Activated T-helper 2 cell treated with anti-CD3 and anti-CD28 coated beads, Interferon-gamma antibody, Interleukin-2, Interleukin-4, amounts not matched to agents 10 μg/mL and 5 μg/mL and 100 μg/mL, durations not matched to agents 14 hours and 24 hours and 36 hours (primary cell): ENCODE results near the gene DAPP1. TPM values are rescaled to one million over a fixed set of nuclear protein-coding genes. Genes with fewer than 3 reads are reported as not detected.

ENCODE experiments used
- DNase-seq: peaks from one replicate; pipeline ENCODE4 v3.0.0; 2021; ENCODE audit warnings: low spot score
- H3K27ac Mint-ChIP-seq: one replicate; pipeline ENCODE4 v1.8.0; 2021; ENCODE audit warnings: mixed read lengths
- H3K27me3 Mint-ChIP-seq: one replicate; pipeline ENCODE4 v1.8.0; 2021; ENCODE audit warnings: low read depth, mixed read lengths
- H3K36me3 Mint-ChIP-seq: one replicate; pipeline ENCODE4 v1.8.0; 2021; ENCODE audit warnings: low read depth, mixed read lengths
- H3K4me1 Mint-ChIP-seq: one replicate; pipeline ENCODE4 v1.8.0; 2021; ENCODE audit warnings: low read depth, mixed read lengths
- H3K4me3 Mint-ChIP-seq: one replicate; pipeline ENCODE4 v1.8.0; 2021; ENCODE audit warnings: low read depth, mild to moderate bottlenecking, moderate library complexity, mixed read lengths
- H3K9me3 Mint-ChIP-seq: one replicate; pipeline ENCODE4 v1.8.0; 2021; ENCODE audit warnings: mixed read lengths
- intact Hi-C: fragments of 100-400 bp; cut with micrococcal nuclease; formaldehyde crosslinking; loops from one replicate; pipeline ENCODE4 v1.15.1; 2023
- total RNA-seq: library from RNA; stranded (reverse); gene quantifications from 2 replicates; pipeline ENCODE4 v1.2.3, GENCODE V29; 2022

The DAPP1 gene
- total RNA-seq, 1 donor from 2014 or later, result 23.6 TPM

GRCh38 chr4:99861120-99861905 is 44.7 kb downstream of the DAPP1 start:
- H3K27ac Mint-ChIP-seq, result peak overlapping the region; percentile 52
- no peak overlapping the region for H3K4me3 Mint-ChIP-seq
- no peaks in the 10 kb centered on the region for H3K9me3 Mint-ChIP-seq
- peaks cover 57% of the 10 kb centered on the region for H3K36me3 Mint-ChIP-seq
- intact Hi-C loops, result loop anchor here (1.0 to 2.0 kb wide), 3 partner anchors 10 to 15 kb away; no protein-coding TSS in a partner anchor
- no peak for DNase-seq
- peaks cover 41% of the 10 kb centered on the region for H3K4me1 Mint-ChIP-seq
- no peaks in the 10 kb centered on the region for H3K27me3 Mint-ChIP-seq

DNA sequence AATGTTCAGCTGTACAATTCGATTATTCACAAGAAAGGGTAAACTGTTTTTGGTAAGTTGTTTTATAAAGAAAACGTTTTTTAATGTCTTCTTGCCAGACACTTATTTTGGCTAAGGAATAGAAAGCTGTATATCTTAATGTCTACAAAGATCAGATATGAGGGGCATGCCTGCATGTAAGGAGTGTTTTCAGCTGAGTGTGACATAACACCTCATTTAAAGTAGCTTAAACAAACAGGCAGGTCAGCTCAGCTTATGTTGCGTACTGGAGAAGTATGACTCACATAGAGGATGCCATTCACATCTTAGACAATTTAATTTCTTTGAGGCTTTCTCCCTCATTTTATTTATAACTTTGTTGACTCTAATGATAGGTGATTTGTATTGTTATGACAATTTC is 47.2 kb downstream of the DAPP1 start:
- H3K27me3 Mint-ChIP-seq, result no peaks in the 10 kb centered on the region
- DNase-seq, result no peak
- intact Hi-C loops, result no loop called here
- H3K27ac Mint-ChIP-seq, result no peak overlapping the region
- H3K4me1 Mint-ChIP-seq, result peaks cover 35% of the 10 kb centered on the region
- H3K9me3 Mint-ChIP-seq, result no peaks in the 10 kb centered on the region
- no peak overlapping the region for H3K4me3 Mint-ChIP-seq
- H3K36me3 Mint-ChIP-seq, result peaks cover 59% of the 10 kb centered on the region

DNA sequence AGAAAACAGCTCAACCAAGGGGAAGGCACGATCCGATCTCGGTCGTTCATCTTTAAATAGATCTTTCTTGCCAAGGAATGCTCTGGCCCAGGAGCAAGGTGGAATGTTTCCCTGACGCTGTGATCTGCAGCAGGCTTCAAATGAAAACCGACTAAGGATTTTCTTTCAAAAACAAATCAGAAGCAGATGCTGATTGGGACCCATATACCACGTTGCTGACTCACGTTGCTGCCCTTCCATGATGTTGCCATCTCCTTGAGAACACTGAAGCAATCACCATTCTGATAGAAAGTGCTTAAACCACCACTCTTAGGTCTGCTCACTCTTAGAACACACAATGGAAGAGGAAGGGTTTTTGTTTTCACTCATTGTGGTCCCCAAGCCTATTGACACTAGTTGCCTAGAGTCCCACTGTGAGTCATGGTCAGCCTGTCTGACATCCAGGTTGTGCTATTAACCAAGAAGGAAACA is 51.5 kb downstream of the DAPP1 start:
- Mint-ChIP-seq H3K36me3 (peaks cover 55% of the 10 kb centered on the region), H3K27ac (peak overlapping the region; percentile 65), H3K4me1 (peaks cover 27% of the 10 kb centered on the region), H3K4me3 (no peak overlapping the region), H3K27me3 (no peaks in the 10 kb centered on the region), H3K9me3 (no peaks in the 10 kb centered on the region)
- no peak for DNase-seq
- intact Hi-C loops, result loop anchor here (1.0 kb wide), 1 partner anchor 20 kb away; no protein-coding TSS in a partner anchor

DNA sequence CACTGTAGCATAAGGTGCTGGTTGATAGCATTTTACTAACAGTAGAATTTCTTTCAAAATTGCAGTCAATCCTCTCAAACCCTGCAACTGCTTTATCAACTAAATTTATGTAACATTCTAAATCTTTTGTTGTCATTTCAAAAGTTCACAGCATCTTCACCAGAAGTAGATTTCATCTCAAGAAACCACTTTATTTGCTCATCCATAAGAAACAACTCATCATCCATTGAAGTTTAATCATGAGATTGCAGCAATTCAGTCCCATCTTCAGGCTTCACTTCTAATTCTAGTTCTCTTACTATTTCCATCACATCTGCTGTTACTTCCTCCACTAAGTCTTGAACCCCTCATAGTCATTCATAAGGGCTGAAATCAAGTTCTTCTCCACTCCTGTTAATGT is 55.9 kb downstream of the DAPP1 start:
- Mint-ChIP-seq H3K36me3 (peaks cover 37% of the 10 kb centered on the region), H3K9me3 (no peaks in the 10 kb centered on the region), H3K4me3 (no peak overlapping the region), H3K27me3 (no peaks in the 10 kb centered on the region), H3K4me1 (peaks cover 22% of the 10 kb centered on the region), H3K27ac (peak overlapping the region; percentile 18)
- no peak for DNase-seq
- intact Hi-C loops, result loop anchor here (1.0 kb wide), 1 partner anchor 11 kb away; no protein-coding TSS in a partner anchor

DNA sequence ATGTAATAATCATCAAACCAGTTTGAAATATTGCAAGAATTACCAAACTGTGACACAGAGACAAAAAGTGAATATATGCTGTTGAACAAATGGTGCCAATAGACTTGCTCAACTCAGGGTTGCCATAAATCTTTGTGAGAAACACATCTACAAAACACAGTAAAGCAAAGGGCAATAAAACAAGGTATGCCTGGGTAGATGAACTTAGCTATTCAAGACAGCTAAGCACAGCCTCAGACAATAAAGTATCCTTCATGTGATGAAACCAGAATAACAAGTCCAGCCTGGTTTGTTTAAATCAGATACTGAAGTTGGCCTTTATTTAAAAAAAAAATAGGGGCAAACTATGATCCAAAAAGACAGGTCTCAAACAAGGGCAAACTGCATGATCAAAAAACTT is 58.4 kb downstream of the DAPP1 start:
- Mint-ChIP-seq H3K4me3 (no peak overlapping the region), H3K36me3 (peaks cover 31% of the 10 kb centered on the region), H3K4me1 (peaks cover 13% of the 10 kb centered on the region), H3K9me3 (no peaks in the 10 kb centered on the region), H3K27ac (no peak overlapping the region), H3K27me3 (no peaks in the 10 kb centered on the region)
- intact Hi-C loops, result no loop called here
- DNase-seq, result no peak

DNA sequence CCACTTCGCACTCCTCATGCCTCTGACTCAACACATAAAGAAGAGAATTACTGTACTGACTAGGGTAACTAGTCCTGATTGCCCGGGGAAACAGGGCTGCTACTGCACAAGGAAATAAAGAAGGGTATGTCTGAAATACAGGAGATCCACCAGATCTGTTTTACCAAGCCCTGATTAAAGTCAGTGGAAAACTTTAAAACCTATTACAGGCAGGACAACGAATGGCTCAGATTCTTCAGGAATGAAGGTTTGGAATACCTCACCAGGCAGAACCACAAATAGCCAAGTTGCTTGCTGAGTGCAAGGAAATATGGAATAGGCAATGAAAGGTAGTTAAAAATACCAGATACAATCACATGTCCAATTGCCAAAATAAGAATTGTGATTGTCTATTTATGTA is 60.3 kb downstream of the DAPP1 start:
- intact Hi-C loops, result no loop called here
- Mint-ChIP-seq H3K4me3 (no peak overlapping the region), H3K4me1 (peaks cover 5% of the 10 kb centered on the region), H3K9me3 (no peaks in the 10 kb centered on the region), H3K36me3 (peaks cover 34% of the 10 kb centered on the region), H3K27ac (no peak overlapping the region), H3K27me3 (no peaks in the 10 kb centered on the region)
- no peak for DNase-seq

- H3K4me1 Mint-ChIP-seq, result no peaks in the 10 kb centered on the region
- no peak for DNase-seq
- H3K9me3 Mint-ChIP-seq, result no peaks in the 10 kb centered on the region
- intact Hi-C loops, result no loop called here
- no peak overlapping the region for H3K4me3 Mint-ChIP-seq
- H3K36me3 Mint-ChIP-seq, result peaks cover 35% of the 10 kb centered on the region
- H3K27me3 Mint-ChIP-seq, result no peaks in the 10 kb centered on the region
- no peak overlapping the region for H3K27ac Mint-ChIP-seq
Measured at GRCh38 chr4:99878604-99879003, 62.0 kb downstream of the DAPP1 start.

GRCh38 chr4:99879458-99879857 is 62.8 kb downstream of the DAPP1 start:
- intact Hi-C loops, result no loop called here
- H3K36me3 Mint-ChIP-seq, result peaks cover 31% of the 10 kb centered on the region

GRCh38 chr4:99885063-99885664 is 68.5 kb downstream of the DAPP1 start:
- H3K27me3 Mint-ChIP-seq, result no peaks in the 10 kb centered on the region
- no peak overlapping the region for H3K4me3 Mint-ChIP-seq
- intact Hi-C loops, result loop anchor here (1.0 kb wide), 2 partner anchors 74 to 322 kb away; no protein-coding TSS in a partner anchor
- no peaks in the 10 kb centered on the region for H3K4me1 Mint-ChIP-seq
- no peak for DNase-seq
- peaks cover 27% of the 10 kb centered on the region for H3K36me3 Mint-ChIP-seq
- H3K27ac Mint-ChIP-seq, result no peak overlapping the region
- no peaks in the 10 kb centered on the region for H3K9me3 Mint-ChIP-seq

More at GRCh38 chr4:99879458-99879857, 62.8 kb downstream of the DAPP1 start:
- DNase-seq, result no peak
- Mint-ChIP-seq H3K4me1 (no peaks in the 10 kb centered on the region), H3K4me3 (no peak overlapping the region), H3K27me3 (no peaks in the 10 kb centered on the region), H3K27ac (no peak overlapping the region), H3K9me3 (no peaks in the 10 kb centered on the region)

GRCh38 chr4:99885687-99886086 is 69.1 kb downstream of the DAPP1 start:
- Mint-ChIP-seq H3K9me3 (no peaks in the 10 kb centered on the region), H3K27ac (no peak overlapping the region), H3K4me3 (no peak overlapping the region), H3K27me3 (no peaks in the 10 kb centered on the region), H3K4me1 (no peaks in the 10 kb centered on the region), H3K36me3 (peaks cover 22% of the 10 kb centered on the region)
- no peak for DNase-seq
- intact Hi-C loops, result loop anchor here (1.0 kb wide), 2 partner anchors 74 to 322 kb away; no protein-coding TSS in a partner anchor

DNA sequence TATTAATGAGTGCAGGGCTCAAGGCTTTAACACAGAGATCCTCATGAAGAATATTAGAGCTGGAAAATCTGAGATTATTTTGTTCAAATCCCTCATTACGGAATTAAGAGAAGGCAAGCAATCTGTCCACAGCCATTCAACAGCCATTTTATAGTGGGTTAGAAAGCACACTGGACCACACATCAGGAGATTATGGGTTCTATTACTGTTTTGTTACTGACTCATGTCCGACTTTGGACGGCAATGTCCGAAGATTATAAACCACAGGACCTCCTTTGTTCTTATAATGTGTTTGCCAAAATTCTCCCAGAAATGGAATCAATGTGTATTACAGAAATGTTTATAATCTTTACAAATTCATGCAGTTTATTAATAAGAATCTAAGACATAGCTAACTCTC is 69.5 kb downstream of the DAPP1 start:
- Mint-ChIP-seq H3K27ac (no peak overlapping the region), H3K9me3 (no peaks in the 10 kb centered on the region), H3K36me3 (peaks cover 24% of the 10 kb centered on the region), H3K27me3 (no peaks in the 10 kb centered on the region), H3K4me3 (no peak overlapping the region), H3K4me1 (peaks cover 4% of the 10 kb centered on the region)
- intact Hi-C loops, result no loop called here
- DNase-seq, result no peak

- Mint-ChIP-seq H3K27ac (no peak overlapping the region), H3K27me3 (no peaks in the 10 kb centered on the region), H3K9me3 (no peaks in the 10 kb centered on the region), H3K36me3 (peaks cover 23% of the 10 kb centered on the region), H3K4me3 (no peak overlapping the region), H3K4me1 (peaks cover 9% of the 10 kb centered on the region)
- intact Hi-C loops, result no loop called here
- no peak for DNase-seq
Measured at GRCh38 chr4:99887837-99888236, 71.2 kb downstream of the DAPP1 start.

DNA sequence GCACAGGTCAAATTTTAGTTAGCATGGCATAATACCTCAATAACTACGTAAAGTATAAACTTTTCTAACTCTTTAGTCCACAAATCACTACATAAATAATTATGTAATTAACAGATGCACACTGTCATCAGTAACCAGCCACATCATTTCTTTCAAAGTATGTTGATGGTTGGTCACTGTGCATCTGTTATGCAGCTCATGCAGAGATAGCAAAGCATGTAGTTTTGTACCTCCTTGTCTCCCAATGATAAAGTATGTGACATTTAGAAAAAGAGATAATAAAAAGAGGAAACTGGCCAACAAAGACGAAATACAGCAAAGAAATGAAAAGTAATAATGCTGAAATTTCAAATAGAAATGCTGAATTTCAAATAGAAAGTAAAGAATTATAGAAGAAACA is 74.7 kb downstream of the DAPP1 start:
- peaks cover 28% of the 10 kb centered on the region for H3K36me3 Mint-ChIP-seq
- no peak overlapping the region for H3K27ac Mint-ChIP-seq
- intact Hi-C loops, result no loop called here
- no peak overlapping the region for H3K4me3 Mint-ChIP-seq
- no peak for DNase-seq
- H3K27me3 Mint-ChIP-seq, result no peaks in the 10 kb centered on the region
- H3K4me1 Mint-ChIP-seq, result peaks cover 27% of the 10 kb centered on the region
- no peaks in the 10 kb centered on the region for H3K9me3 Mint-ChIP-seq
